HL-60 (cell line): ENCODE results near the gene SLC22A17.

Experiments used
- DNase-seq, 2 experiments: peaks; one replicate each; pipeline ENCODE4 v3.0.0-alpha.2; 2010 to 2020; ENCODE audit warnings: low read depth in 1 of 2, low spot score in 1 of 2
- H3K27ac ChIP-seq: fragments of 250-450 bp; sonication (Bioruptor Pico); replicated peaks from 2 replicates; pipeline ENCODE4 v1.5.1; 2020; ENCODE audit warnings: mild to moderate bottlenecking, moderate library complexity
- H3K27me3 ChIP-seq: fragments of 250-450 bp; sonication (Bioruptor Pico); 2 replicates; pipeline ENCODE4 v1.5.1; 2021; ENCODE audit warnings: mild to moderate bottlenecking, moderate library complexity; ENCODE audit not compliant: insufficient read depth, poor library complexity, severe bottlenecking
- H3K4me3 ChIP-seq: replicated peaks from 2 replicates; pipeline ENCODE4 v1.5.1; 2011; ENCODE audit warnings: mild to moderate bottlenecking, control low read depth, low read length; ENCODE audit not compliant: insufficient read depth
- CTCF ChIP-seq: IDR thresholded peaks from one replicate; pipeline ENCODE4 v1.5.1; 2011; ENCODE audit warnings: low read length, control low read depth, inconsistent platforms; ENCODE audit not compliant: insufficient read depth
- GABPA ChIP-seq: IDR thresholded peaks from 2 replicates; pipeline ENCODE4 v1.6.1; 2012; ENCODE audit warnings: low read depth
- POLR2AphosphoS5 ChIP-seq: IDR thresholded peaks from 2 replicates; pipeline ENCODE4 v1.6.1; 2012; ENCODE audit warnings: low read depth
- SPI1 ChIP-seq: IDR thresholded peaks from 2 replicates; pipeline ENCODE4 v1.6.1; 2012; ENCODE audit warnings: low read depth, mild to moderate bottlenecking, borderline replicate concordance
- TF ChIP-seq, protein P1 (sequence below): IDR thresholded peaks from 2 replicates; pipeline ENCODE4 v1.6.1; 2012; ENCODE audit warnings: low read depth; ENCODE audit not compliant: insufficient replicate concordance

Gene SLC22A17

DNA sequence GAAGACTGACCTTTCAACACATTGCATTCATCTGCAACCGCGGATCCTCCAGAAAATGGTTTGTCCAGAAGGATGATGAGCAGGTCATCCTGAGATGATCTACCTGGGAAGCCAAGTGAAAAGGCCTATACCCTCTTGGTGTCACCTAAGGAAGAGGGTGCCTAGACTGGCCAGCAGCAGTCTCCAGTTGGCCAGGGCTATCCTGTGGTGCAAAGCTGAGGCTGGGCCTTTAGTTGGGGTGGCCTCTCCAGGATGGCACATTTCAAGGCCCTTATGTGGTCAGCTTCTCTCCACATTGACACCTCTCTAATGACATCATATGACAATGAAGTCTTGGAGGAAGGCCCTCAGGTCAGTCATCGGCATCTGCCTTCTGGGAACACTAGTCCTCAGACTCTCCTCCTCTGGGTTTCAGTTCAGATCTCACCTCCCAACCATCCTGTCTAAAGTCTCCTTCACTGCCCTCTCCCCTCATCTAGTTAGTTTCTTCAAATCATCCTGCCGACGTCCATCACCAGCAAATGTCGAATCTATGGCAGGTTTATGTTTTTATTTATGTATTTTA lies 3.3 kb upstream of the SLC22A17 start:
- no peak overlapping the region for H3K27ac ChIP-seq
- H3K27me3 ChIP-seq: peaks cover 44% of the 10 kb centered on the region
- TF ChIP-seq CTCF (no peak), POLR2AphosphoS5 (no peak), GABPA (no peak)
- DNase-seq: no peak
- H3K4me3 ChIP-seq: no peak overlapping the region

GRCh38 chr14:23354990-23355389 lies 2.3 kb upstream of the SLC22A17 start:
- no peak overlapping the region for H3K27ac ChIP-seq
- DNase-seq: no peak
- no peak overlapping the region for H3K4me3 ChIP-seq
- peaks cover 46% of the 10 kb centered on the region for H3K27me3 ChIP-seq
- TF ChIP-seq, protein P1, sequence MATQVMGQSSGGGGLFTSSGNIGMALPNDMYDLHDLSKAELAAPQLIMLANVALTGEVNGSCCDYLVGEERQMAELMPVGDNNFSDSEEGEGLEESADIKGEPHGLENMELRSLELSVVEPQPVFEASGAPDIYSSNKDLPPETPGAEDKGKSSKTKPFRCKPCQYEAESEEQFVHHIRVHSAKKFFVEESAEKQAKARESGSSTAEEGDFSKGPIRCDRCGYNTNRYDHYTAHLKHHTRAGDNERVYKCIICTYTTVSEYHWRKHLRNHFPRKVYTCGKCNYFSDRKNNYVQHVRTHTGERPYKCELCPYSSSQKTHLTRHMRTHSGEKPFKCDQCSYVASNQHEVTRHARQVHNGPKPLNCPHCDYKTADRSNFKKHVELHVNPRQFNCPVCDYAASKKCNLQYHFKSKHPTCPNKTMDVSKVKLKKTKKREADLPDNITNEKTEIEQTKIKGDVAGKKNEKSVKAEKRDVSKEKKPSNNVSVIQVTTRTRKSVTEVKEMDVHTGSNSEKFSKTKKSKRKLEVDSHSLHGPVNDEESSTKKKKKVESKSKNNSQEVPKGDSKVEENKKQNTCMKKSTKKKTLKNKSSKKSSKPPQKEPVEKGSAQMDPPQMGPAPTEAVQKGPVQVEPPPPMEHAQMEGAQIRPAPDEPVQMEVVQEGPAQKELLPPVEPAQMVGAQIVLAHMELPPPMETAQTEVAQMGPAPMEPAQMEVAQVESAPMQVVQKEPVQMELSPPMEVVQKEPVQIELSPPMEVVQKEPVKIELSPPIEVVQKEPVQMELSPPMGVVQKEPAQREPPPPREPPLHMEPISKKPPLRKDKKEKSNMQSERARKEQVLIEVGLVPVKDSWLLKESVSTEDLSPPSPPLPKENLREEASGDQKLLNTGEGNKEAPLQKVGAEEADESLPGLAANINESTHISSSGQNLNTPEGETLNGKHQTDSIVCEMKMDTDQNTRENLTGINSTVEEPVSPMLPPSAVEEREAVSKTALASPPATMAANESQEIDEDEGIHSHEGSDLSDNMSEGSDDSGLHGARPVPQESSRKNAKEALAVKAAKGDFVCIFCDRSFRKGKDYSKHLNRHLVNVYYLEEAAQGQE: no peak
- TF ChIP-seq GABPA: no peak
- no peak for TF ChIP-seq POLR2AphosphoS5
- TF ChIP-seq CTCF: no peak
- TF ChIP-seq SPI1: no peak

DNA sequence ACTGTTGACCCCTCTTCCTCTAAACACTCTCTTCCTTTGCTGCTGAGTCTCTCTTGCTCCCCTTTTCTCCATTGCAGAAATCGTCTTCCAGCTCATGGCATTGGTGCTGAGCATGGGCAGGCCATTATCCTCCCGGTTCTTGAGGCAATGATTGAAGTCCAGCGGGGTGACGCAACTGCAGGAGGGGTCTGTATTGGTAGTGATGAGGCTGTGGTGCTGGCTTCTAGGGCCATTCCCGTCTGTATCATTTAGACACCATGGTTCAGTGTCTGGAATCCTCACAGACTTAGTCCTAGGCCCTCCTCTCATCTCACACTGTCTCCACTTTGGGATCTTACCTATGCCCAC lies 720 bp upstream of the SLC22A17 start:
- DNase-seq: no peak
- no peak overlapping the region for H3K27ac ChIP-seq

More for the DNA sequence above, 720 bp upstream of the SLC22A17 start:
- Histone ChIP-seq H3K4me3 (no peak overlapping the region), H3K27me3 (peaks cover 46% of the 10 kb centered on the region)
- TF ChIP-seq CTCF: no peak
- no peak for TF ChIP-seq SPI1
- TF ChIP-seq, protein P1: no peak
- no peak for TF ChIP-seq POLR2AphosphoS5
- no peak for TF ChIP-seq GABPA
